Natural killer cell (primary cell): ENCODE results near the gene AGBL2. TPM values are rescaled to one million over a fixed set of nuclear protein-coding genes. Genes with fewer than 3 reads are reported as not detected.
"Not testable (repeated sequence)": the region's sequence is repeated elsewhere in the genome, so short reads cannot be mapped to it uniquely, and the experiment has no call there.

Source experiments
- ATAC-seq, 3 donors: fragments of 150-1000 bp in 2 of 3; fragments of 200-7000 bp in 1 of 3; cut with Tn5 transposase; 1 replicate in 1 of 3; 2 replicates in 2 of 3; pipeline ENCODE4 v1.10.0; 2021; ENCODE audit warnings: mild to moderate bottlenecking in 2 of 3, moderate library complexity in 2 of 3
- DNase-seq, 2 donors: peaks; one replicate each; pipeline versions ENCODE4 v3.0.0 to v3.0.0-alpha.2; 2013 to 2021; ENCODE audit warnings: mixed read lengths in 1 of 2
- H3K27ac ChIP-seq: one replicate; pipeline ENCODE4 v1.5.1; 2013; ENCODE audit warnings: mild to moderate bottlenecking, low read length
- H3K27me3 ChIP-seq: one replicate; pipeline ENCODE4 v1.6.1; 2013; ENCODE audit warnings: low read length; ENCODE audit not compliant: control insufficient read depth, insufficient read depth
- H3K36me3 ChIP-seq: one replicate; pipeline ENCODE4 v1.6.1; 2013; ENCODE audit warnings: low read length; ENCODE audit not compliant: control insufficient read depth, insufficient read depth
- H3K4me1 ChIP-seq: one replicate; pipeline ENCODE4 v1.6.1; 2013; ENCODE audit warnings: low read length; ENCODE audit not compliant: control insufficient read depth, insufficient read depth
- H3K4me3 ChIP-seq: one replicate; pipeline ENCODE4 v1.5.1; 2013; ENCODE audit warnings: low read length
- H3K9me3 ChIP-seq: one replicate; pipeline ENCODE4 v1.6.1; 2013; ENCODE audit warnings: low read length; ENCODE audit not compliant: control insufficient read depth, insufficient read depth
- H3K27ac Mint-ChIP-seq, 2 donors: one replicate each; pipeline ENCODE4 v1.8.0; 2022; ENCODE audit warnings: mild to moderate bottlenecking in 2 of 2, mixed read lengths in 2 of 2, moderate library complexity in 1 of 2
- H3K27me3 Mint-ChIP-seq, 2 donors: one replicate each; pipeline ENCODE4 v1.8.0; 2022; ENCODE audit warnings: low read depth in 2 of 2, mixed read lengths in 2 of 2
- H3K36me3 Mint-ChIP-seq: one replicate; pipeline ENCODE4 v1.8.0; 2022; ENCODE audit warnings: mixed read lengths
- H3K4me1 Mint-ChIP-seq, 2 donors: one replicate each; pipeline ENCODE4 v1.8.0; 2022; ENCODE audit warnings: mixed read lengths in 2 of 2
- H3K4me3 Mint-ChIP-seq: one replicate; pipeline ENCODE4 v1.8.0; 2022; ENCODE audit warnings: mild to moderate bottlenecking, moderate library complexity, mixed read lengths
- H3K9me3 Mint-ChIP-seq, 2 donors: one replicate each; pipeline ENCODE4 v1.8.0; 2022; ENCODE audit warnings: mixed read lengths in 2 of 2
- WGBS: methylation state at CpG from one replicate; pipeline ENCODE4 v1.1.7; 2013; ENCODE audit warnings: missing lambda C conversion rate; ENCODE audit not compliant: insufficient coverage; 5-methylcytosine and 5-hydroxymethylcytosine counted together
- intact Hi-C: fragments of 100-400 bp; cut with micrococcal nuclease; formaldehyde crosslinking; loops from one replicate; pipeline ENCODE4 v1.14.2; 2022
- total RNA-seq, 4 donors: library from RNA; stranded (reverse); fragments of 120-200 nt in 1 of 4; gene quantifications; one replicate each; pipeline versions ENCODE4 v1.2.3 to v1.2.4, GENCODE V29; 2013 to 2022
- TF ChIP-seq, protein P1 (sequence below): fragments of 200-600 bp; IDR thresholded peaks from one replicate; pipeline ENCODE4 v1.8.0; 2022; ENCODE audit warnings: antibody characterized with exemption

The AGBL2 gene
- total RNA-seq, 3 donors from 2014 or later (not counting 1 experiment from before 2014, with no cell fraction given): 6.1 to 8.5 (median 8.2) TPM

DNA sequence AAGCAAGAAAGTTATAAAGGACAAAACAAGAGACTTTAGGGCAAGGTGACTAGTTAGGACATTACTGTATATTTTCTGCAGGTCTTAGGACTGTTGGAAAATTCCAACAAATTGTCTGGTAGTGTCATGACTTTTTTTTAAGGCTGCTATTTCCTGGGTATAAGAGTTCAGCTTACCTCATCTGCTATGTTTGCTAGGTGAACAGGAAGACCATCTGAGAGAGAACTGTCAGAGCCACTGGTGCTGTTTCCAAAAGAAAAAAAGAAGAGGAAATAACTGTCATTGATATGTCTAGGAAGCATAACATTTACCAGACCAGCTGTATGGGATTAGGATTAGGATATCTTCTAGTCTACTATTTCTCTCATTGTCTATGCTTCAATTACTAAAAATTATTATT lies 46.5 kb downstream of the AGBL2 start:
- Histone ChIP-seq H3K9me3 (no peaks in the 10 kb centered on the region), H3K36me3 (no peaks in the 10 kb centered on the region), H3K4me1 (no peaks in the 10 kb centered on the region), H3K27me3 (no peaks in the 10 kb centered on the region), H3K4me3 (no peak overlapping the region), H3K27ac (no peak overlapping the region)
- no peaks in the 10 kb centered on the region for H3K4me1 Mint-ChIP-seq
- intact Hi-C loops: no loop called here
- DNase-seq (no peak), ATAC-seq (no peak)
- H3K27ac Mint-ChIP-seq: no peak overlapping the region
- H3K4me3 Mint-ChIP-seq: no peak overlapping the region
- H3K9me3 Mint-ChIP-seq: no peaks in the 10 kb centered on the region
- H3K27me3 Mint-ChIP-seq: no peaks in the 10 kb centered on the region
- no peaks in the 10 kb centered on the region for H3K36me3 Mint-ChIP-seq
- TF ChIP-seq, protein P1, sequence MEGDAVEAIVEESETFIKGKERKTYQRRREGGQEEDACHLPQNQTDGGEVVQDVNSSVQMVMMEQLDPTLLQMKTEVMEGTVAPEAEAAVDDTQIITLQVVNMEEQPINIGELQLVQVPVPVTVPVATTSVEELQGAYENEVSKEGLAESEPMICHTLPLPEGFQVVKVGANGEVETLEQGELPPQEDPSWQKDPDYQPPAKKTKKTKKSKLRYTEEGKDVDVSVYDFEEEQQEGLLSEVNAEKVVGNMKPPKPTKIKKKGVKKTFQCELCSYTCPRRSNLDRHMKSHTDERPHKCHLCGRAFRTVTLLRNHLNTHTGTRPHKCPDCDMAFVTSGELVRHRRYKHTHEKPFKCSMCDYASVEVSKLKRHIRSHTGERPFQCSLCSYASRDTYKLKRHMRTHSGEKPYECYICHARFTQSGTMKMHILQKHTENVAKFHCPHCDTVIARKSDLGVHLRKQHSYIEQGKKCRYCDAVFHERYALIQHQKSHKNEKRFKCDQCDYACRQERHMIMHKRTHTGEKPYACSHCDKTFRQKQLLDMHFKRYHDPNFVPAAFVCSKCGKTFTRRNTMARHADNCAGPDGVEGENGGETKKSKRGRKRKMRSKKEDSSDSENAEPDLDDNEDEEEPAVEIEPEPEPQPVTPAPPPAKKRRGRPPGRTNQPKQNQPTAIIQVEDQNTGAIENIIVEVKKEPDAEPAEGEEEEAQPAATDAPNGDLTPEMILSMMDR: no peak

DNA sequence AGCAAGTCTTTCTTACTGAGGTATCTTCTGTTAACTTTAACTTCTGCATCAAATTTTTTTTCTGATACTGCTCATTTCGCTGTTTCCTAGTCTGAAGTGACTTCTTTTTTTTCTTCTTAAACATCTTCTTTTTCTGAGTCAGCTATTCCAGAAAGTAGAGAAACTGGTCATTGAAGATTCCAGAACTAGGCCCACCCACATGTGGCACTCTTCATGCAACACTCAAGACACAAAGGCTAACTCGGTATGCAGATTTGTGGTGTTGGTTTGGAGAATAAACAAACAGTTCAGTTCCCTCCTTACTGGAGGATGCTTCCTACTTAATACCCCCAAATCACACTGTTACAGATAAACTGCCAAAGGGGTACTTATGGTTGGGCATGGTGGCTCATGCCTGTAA lies 47.6 kb downstream of the AGBL2 start:
- no peaks in the 10 kb centered on the region for H3K4me1 ChIP-seq
- no peak overlapping the region for H3K27ac Mint-ChIP-seq
- H3K36me3 ChIP-seq: no peaks in the 10 kb centered on the region
- TF ChIP-seq, protein P1: no peak
- intact Hi-C loops: no loop called here
- H3K9me3 ChIP-seq: no peaks in the 10 kb centered on the region
- H3K36me3 Mint-ChIP-seq: no peaks in the 10 kb centered on the region
- no peak overlapping the region for H3K4me3 Mint-ChIP-seq
- H3K9me3 Mint-ChIP-seq: no peaks in the 10 kb centered on the region
- no peak for DNase-seq
- H3K27me3 ChIP-seq: no peaks in the 10 kb centered on the region
- no peak overlapping the region for H3K27ac ChIP-seq
- whole genome bisulfite sequencing: 87% methylated on average over 1 of the region's 2 CpGs
- H3K27me3 Mint-ChIP-seq: no peaks in the 10 kb centered on the region
- no peak for ATAC-seq
- H3K4me1 Mint-ChIP-seq: no peaks in the 10 kb centered on the region
- H3K4me3 ChIP-seq: no peak overlapping the region

DNA sequence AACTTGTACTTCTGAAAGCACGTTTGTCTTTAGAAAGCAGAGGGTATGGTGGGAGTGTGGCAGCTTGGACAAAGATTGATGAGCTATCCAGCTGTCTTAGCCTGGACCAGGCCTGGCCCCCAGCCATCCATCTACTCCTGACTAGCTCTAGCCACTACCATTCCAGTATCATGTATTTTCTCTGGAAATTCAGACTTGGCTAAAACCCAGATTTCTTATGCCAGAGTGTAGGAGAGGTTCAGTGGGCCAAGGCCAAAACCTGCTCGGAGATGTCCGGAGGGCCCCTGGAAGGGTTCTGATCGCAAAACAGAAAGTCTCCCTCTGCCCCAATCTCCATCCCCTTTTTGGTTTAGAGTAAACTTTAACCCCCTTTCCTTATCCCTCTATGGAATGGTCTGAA lies 48.0 kb downstream of the AGBL2 start:
- no peak overlapping the region for H3K4me3 Mint-ChIP-seq

DNA sequence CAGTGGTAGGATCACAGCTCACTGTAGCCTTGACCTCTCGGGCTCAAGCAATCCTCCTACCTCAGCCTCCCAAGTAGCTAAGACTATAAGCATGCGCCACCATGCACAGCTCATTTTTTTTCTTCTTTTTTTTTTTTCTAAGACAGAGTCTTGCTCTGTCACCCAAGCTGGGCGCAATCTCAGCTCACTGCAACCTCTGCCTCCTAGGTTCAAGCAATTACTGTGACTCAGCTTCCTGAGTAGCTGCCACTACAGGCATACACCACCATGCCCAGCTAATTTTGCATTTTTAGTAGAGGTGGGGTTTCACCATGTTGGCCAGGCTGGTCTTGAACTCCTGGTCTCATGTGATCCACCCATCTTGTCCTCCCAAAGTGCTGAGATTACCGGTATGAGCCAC lies 50.2 kb downstream of the AGBL2 start:
- H3K27me3 ChIP-seq, H3K4me3 ChIP-seq, H3K36me3 Mint-ChIP-seq, H3K36me3 ChIP-seq, H3K27ac ChIP-seq, H3K4me1 ChIP-seq, H3K27ac Mint-ChIP-seq, DNase-seq, H3K27me3 Mint-ChIP-seq, H3K9me3 ChIP-seq, ATAC-seq, H3K4me1 Mint-ChIP-seq, H3K9me3 Mint-ChIP-seq, intact Hi-C loops, H3K4me3 Mint-ChIP-seq: not testable (repeated sequence)
- 93% methylated on average over 4 of the region's 4 CpGs for WGBS

More for the DNA sequence above, 48.0 kb downstream of the AGBL2 start:
- intact Hi-C loops: no loop called here
- Mint-ChIP-seq H3K27ac (no peak overlapping the region), H3K27me3 (no peaks in the 10 kb centered on the region), H3K9me3 (no peaks in the 10 kb centered on the region), H3K36me3 (no peaks in the 10 kb centered on the region), H3K4me1 (no peaks in the 10 kb centered on the region)
- Histone ChIP-seq H3K9me3 (no peaks in the 10 kb centered on the region), H3K4me1 (no peaks in the 10 kb centered on the region), H3K36me3 (no peaks in the 10 kb centered on the region), H3K27me3 (no peaks in the 10 kb centered on the region), H3K4me3 (no peak overlapping the region), H3K27ac (no peak overlapping the region)
- ATAC-seq: no peak
- DNase-seq: no peak
- TF ChIP-seq, protein P1: no peak
- WGBS: 96% methylated on average over 3 of the region's 4 CpGs
